Hepatocyte (in vitro differentiated cells): ENCODE measurements around the gene PCED1A. TPM values are rescaled to one million over a fixed set of nuclear protein-coding genes. Genes with fewer than 3 reads are reported as not detected.

Source experiments
- DNase-seq: peaks from one replicate; pipeline ENCODE4 v3.0.0-alpha.2; 2016; ENCODE audit warnings: low spot score
- H2AFZ ChIP-seq: fragments of 200-600 bp; sonication (generic); 2 replicates; pipeline ENCODE4 v1.6.0; 2016; ENCODE audit warnings: antibody characterized with exemption, mild to moderate bottlenecking
- H3K27ac ChIP-seq: fragments of 200-600 bp; sonication (generic); 2 replicates; pipeline ENCODE4 v1.5.1; 2016; ENCODE audit warnings: mild to moderate bottlenecking
- H3K27me3 ChIP-seq: fragments of 200-600 bp; sonication (generic); 2 replicates; pipeline ENCODE4 v1.6.1; 2016
- H3K36me3 ChIP-seq: fragments of 200-600 bp; sonication (generic); replicated peaks from 2 replicates; pipeline ENCODE4 v1.5.1; 2016; ENCODE audit warnings: low read depth; ENCODE audit not compliant: insufficient read depth
- H3K4me1 ChIP-seq: fragments of 200-600 bp; sonication (generic); 2 replicates; pipeline ENCODE4 v1.5.1; 2016; ENCODE audit warnings: mild to moderate bottlenecking, moderate library complexity; ENCODE audit not compliant: insufficient read depth
- H3K4me2 ChIP-seq: fragments of 200-600 bp; sonication (generic); 2 replicates; pipeline ENCODE4 v1.6.0; 2016
- H3K4me3 ChIP-seq: fragments of 200-600 bp; sonication (generic); 2 replicates; pipeline ENCODE4 v1.5.1; 2016; ENCODE audit warnings: mild to moderate bottlenecking
- H3K79me2 ChIP-seq: fragments of 200-600 bp; sonication (generic); 2 replicates; pipeline ENCODE4 v1.6.0; 2017; ENCODE audit warnings: mild to moderate bottlenecking
- H3K9me2 ChIP-seq: fragments of 200-600 bp; sonication (generic); replicated peaks from 2 replicates; pipeline ENCODE4 v1.6.0; 2017; ENCODE audit warnings: mild to moderate bottlenecking; ENCODE audit not compliant: insufficient read depth
- H3K9me3 ChIP-seq: fragments of 200-600 bp; sonication (generic); 2 replicates; pipeline ENCODE4 v1.5.1; 2016; ENCODE audit warnings: low read depth, mild to moderate bottlenecking
- H4K20me1 ChIP-seq: fragments of 200-600 bp; sonication (generic); 2 replicates; pipeline ENCODE4 v1.6.0; 2016; ENCODE audit warnings: mild to moderate bottlenecking; ENCODE audit not compliant: insufficient read depth, poor library complexity, severe bottlenecking
- CTCF ChIP-seq: fragments of 200-600 bp; sonication (generic); IDR thresholded peaks from 2 replicates; pipeline ENCODE4 v1.5.1; 2016; ENCODE audit warnings: antibody characterized with exemption, mild to moderate bottlenecking; ENCODE audit not compliant: poor library complexity
- EZH2 ChIP-seq: fragments of 200-600 bp; sonication (generic); IDR thresholded peaks from 2 replicates; pipeline ENCODE4 v1.6.1; 2016; ENCODE audit warnings: antibody characterized with exemption, mild to moderate bottlenecking, borderline replicate concordance
- EZH2phosphoT487 ChIP-seq: fragments of 200-600 bp; sonication (generic); IDR thresholded peaks from one replicate; pipeline ENCODE4 v1.6.1; 2018; ENCODE audit warnings: antibody characterized with exemption, mild to moderate bottlenecking, low read depth, moderate library complexity; ENCODE audit not compliant: unreplicated experiment, severe bottlenecking
- WGBS: methylation state at CpG from one replicate; pipeline ENCODE4 v1.1.6; 2016; ENCODE audit warnings: low lambda C conversion rate; ENCODE audit errors: missing lambda C conversion rate; 5-methylcytosine and 5-hydroxymethylcytosine counted together
- polyA plus RNA-seq: library from polyadenylated mRNA; unstranded; fragments of >200 nt; fragmentation: Nextera tagmentation; extraction: Ambion mirVana; gene quantifications from 2 replicates; pipeline ENCODE4 v1.2.1, GENCODE V29; 2016
- total RNA-seq: library from RNA; depleted of rRNA; stranded (reverse); fragments of >200 nt; gene quantifications from 2 replicates; pipeline ENCODE4 v1.2.3, GENCODE V29; 2014

Gene PCED1A
- total and polyA plus RNA-seq, 2 experiments from 2014 or later, result 41.2 to 43.0 TPM

DNA sequence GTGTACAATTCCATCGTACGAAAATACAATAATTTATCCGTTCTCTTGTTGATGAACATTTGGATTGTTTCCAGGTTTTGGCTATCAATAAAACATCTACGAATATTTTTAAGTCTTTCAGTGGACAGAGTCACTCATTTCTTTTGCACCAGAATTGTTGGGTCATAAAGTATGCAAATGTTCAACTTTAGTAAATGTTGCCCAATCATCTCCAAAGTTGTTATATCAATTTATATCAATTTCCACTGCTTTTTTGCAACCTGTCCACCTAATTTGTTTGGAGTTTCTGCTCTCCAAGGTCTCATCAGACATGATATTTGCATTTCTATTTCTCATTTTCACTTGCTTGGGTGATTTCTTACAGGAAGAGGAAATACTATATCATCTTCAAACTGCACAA, 13.8 kb downstream of the PCED1A start:
- no peak overlapping the region for H2AFZ ChIP-seq
- H3K9me3 ChIP-seq, result no peaks in the 10 kb centered on the region
- TF ChIP-seq EZH2, result no peak
- no peak for TF ChIP-seq CTCF
- TF ChIP-seq EZH2phosphoT487, result no peak
- no peak overlapping the region for H3K27ac ChIP-seq
- no peaks in the 10 kb centered on the region for H3K36me3 ChIP-seq
- 96% methylated on average over 4 of the region's 4 CpGs for WGBS
- no peak overlapping the region for H3K4me2 ChIP-seq
- H4K20me1 ChIP-seq, result no peaks in the 10 kb centered on the region
- DNase-seq, result no peak
- H3K4me1 ChIP-seq, result peaks cover 2% of the 10 kb centered on the region
- H3K79me2 ChIP-seq, result no peaks in the 10 kb centered on the region
- H3K4me3 ChIP-seq, result no peak overlapping the region
- H3K27me3 ChIP-seq, result peaks cover 20% of the 10 kb centered on the region
- no peaks in the 10 kb centered on the region for H3K9me2 ChIP-seq

DNA sequence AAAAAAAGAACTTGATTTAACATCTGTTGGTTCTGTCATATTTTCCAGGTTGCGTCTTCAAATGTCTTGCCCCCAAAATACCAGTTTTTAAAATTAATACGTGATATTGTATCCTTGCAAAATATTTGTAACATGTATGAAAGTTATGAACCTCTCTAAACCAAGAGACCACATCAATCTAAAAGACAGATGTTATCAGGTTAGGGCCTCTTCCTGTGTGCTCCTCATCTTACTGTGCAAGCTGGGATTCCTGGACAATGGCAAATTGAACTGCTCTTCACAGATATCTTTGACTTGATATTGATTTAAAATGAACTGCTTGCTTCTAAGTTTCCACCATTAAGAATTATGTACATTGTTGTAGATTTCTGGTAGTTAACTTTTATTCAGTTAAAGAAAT, 14.7 kb downstream of the PCED1A start:
- H3K27me3 ChIP-seq, result peaks cover 23% of the 10 kb centered on the region
- no peaks in the 10 kb centered on the region for H3K79me2 ChIP-seq
- no peak overlapping the region for H3K4me3 ChIP-seq

DNA sequence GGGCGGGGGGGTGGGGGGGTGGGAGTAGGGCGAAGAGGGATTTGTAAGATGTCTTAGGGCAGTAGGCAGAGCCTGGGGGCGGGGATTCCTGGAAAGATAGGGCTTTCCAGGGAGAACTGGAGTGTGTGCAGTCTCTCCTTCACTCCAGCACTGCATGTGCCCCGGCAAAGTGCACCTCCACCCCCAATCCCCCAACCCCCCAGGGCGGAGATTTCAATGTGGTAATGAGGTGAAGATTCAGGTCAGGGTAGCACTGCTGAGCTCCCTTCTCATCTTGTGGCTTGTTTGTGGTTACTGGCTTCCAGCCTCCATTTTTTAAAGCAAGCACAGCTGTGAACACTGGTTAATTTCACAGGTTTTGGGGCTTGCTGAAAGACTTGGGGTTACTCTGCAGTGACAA, 18.4 kb downstream of the PCED1A start:
- H3K36me3 ChIP-seq, result no peaks in the 10 kb centered on the region
- no peaks in the 10 kb centered on the region for H3K9me2 ChIP-seq
- no peaks in the 10 kb centered on the region for H4K20me1 ChIP-seq
- H3K4me3 ChIP-seq, result no peak overlapping the region
- TF ChIP-seq CTCF (no peak), EZH2phosphoT487 (no peak), EZH2 (no peak)
- H3K4me1 ChIP-seq, result peaks cover 23% of the 10 kb centered on the region
- no peaks in the 10 kb centered on the region for H3K9me3 ChIP-seq
- H3K79me2 ChIP-seq, result no peaks in the 10 kb centered on the region
- DNase-seq, result no peak
- no peak overlapping the region for H3K27ac ChIP-seq
- H3K27me3 ChIP-seq, result peaks cover 21% of the 10 kb centered on the region
- H3K4me2 ChIP-seq, result no peak overlapping the region
- no peak overlapping the region for H2AFZ ChIP-seq
- no CpG with 5 or more reads among the region's 5 CpGs for WGBS

More for the DNA sequence above, 14.7 kb downstream of the PCED1A start:
- H2AFZ ChIP-seq, result no peak overlapping the region
- H3K36me3 ChIP-seq, result no peaks in the 10 kb centered on the region
- no peak overlapping the region for H3K4me2 ChIP-seq
- peaks cover 11% of the 10 kb centered on the region for H3K4me1 ChIP-seq
- WGBS, result 85% methylated on average over 2 of the region's 2 CpGs
- no peaks in the 10 kb centered on the region for H4K20me1 ChIP-seq
- no peaks in the 10 kb centered on the region for H3K9me3 ChIP-seq
- TF ChIP-seq CTCF (no peak), EZH2phosphoT487 (no peak), EZH2 (no peak)
- no peaks in the 10 kb centered on the region for H3K9me2 ChIP-seq
- DNase-seq, result no peak
- H3K27ac ChIP-seq, result no peak overlapping the region
